Measurements from ENCODE around the gene SAFB. TPM values are rescaled to one million over a fixed set of nuclear protein-coding genes. Genes with fewer than 3 reads are reported as not detected.

SAFB gene
- total and polyA plus RNA-seq, 2 of the 4 experiments (the other 2 are of a cell fraction) = 18.5 to 41.2 TPM

DNA sequence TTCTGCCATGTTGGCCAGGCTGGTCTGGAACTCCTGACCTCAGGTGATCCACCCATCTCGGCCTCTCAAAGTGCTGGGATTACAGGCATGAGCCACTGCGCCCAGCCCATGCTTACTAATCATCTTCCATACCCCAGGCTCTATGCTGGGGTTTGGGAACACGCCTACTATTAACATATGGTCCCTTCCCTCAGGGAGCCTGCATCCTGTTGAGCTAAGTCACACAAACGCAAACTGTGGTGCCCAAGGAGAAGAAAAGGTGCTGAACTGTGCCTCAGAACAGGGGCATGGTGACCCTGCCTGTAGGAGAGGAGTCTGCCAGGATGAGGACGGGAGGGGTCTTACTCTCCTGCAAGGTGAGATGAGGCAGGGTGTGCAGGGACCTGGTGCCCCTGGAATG is 51.8 kb downstream of the SAFB start:
- Histone ChIP-seq H3K4me1 (ENCODE audit: control insufficient read depth, insufficient read depth, low read length) (peaks cover 5% of the 10 kb centered on the region), H3K4me2 (ENCODE audit: low read depth, low read length) (no peak overlapping the region), H3K14ac (replicated peaks; ENCODE audit: low read depth, low read length) (no peak overlapping the region), H3K4ac (ENCODE audit: low read depth, low read length) (no peak overlapping the region), H3K9me1 (ENCODE audit: insufficient read depth, low read length) (peaks cover 7% of the 10 kb centered on the region; the same call in 1 of the 2 replicates), H2BK5ac (ENCODE audit: low read depth, low read length, poor library complexity, severe bottlenecking) (no peak overlapping the region), H4K5ac (ENCODE audit: low read depth, low read length) (no peak overlapping the region), H3K27me3 (ENCODE audit: control insufficient read depth, insufficient read depth, low read length) (no peaks in the 10 kb centered on the region), H4K20me1 (ENCODE audit: insufficient read depth, low read length) (no peaks in the 10 kb centered on the region; the same call in 1 of the 2 replicates), H3K9me3 (ENCODE audit: control insufficient read depth, insufficient read depth, low read length) (no peaks in the 10 kb centered on the region), H4K8ac (ENCODE audit: low read depth in 2 of 2, low read length in 2 of 2) (no peak overlapping the region), H3K56ac (ENCODE audit: extremely low read depth, insufficient read depth, low read length) (no peak overlapping the region), H3K23ac (ENCODE audit: low read depth, low read length) (no peak overlapping the region), H3K4me3 (ENCODE audit: insufficient read depth, low read depth, low read length) (no peak overlapping the region), H2AFZ (replicated peaks; ENCODE audit: low read length, poor library complexity) (no peak overlapping the region), H2AK9ac (replicated peaks; ENCODE audit: low read depth, low read length, poor library complexity) (peak overlapping the region; percentile 76), H2BK120ac (ENCODE audit: low read depth, low read length) (no peak overlapping the region), H3K27ac (ENCODE audit: insufficient read depth, low read length) (no peak overlapping the region), H3K36me3 (ENCODE audit: control insufficient read depth, insufficient read depth, low read length) (peaks cover 10% of the 10 kb centered on the region), H3K18ac (ENCODE audit: low read depth, low read length) (no peak overlapping the region), H2AK5ac (ENCODE audit: low read depth, low read length) (no peak overlapping the region), H3K9ac (ENCODE audit: low read depth, low read length) (no peak overlapping the region), H2BK20ac (ENCODE audit: low read depth, low read length) (no peak overlapping the region), H4K91ac (ENCODE audit: insufficient read depth, low read depth, low read length) (no peak overlapping the region), H2BK15ac (ENCODE audit: low read depth, low read length) (no peak overlapping the region), H3K79me1 (ENCODE audit: low read depth in 1 of 2, low read length in 2 of 2) (peaks cover 7 to 9% of the 10 kb centered on the region in 2 experiments; a peak in 3 of 4 replicates)
- intact Hi-C loops (cut with micrococcal nuclease) (no loop called here), in situ Hi-C loops (cut with MboI; ENCODE audit: low sequenced_read_pairs) (no loop called here), dilution Hi-C loops (cut with HindIII; ENCODE audit: low sequenced_read_pairs, unreplicated experiment) (no loop called here)
- 100% methylated on average over 2 of the region's 5 CpGs; no CpG with 5 or more reads in 1 of the 2 experiments for WGBS, 2 experiments (ENCODE audit: extremely low coverage in 2 of 2, insufficient read length in 1 of 2)
- TF ChIP-seq MAFK (IDR thresholded peaks at IDR 0.05; ENCODE audit: low read depth, low read length) (no peak), BHLHE40 (IDR thresholded peaks at IDR 0.05; ENCODE audit: low read depth, low read length) (no peak), SMC3 (IDR thresholded peaks at IDR 0.05; ENCODE audit: low read depth, low read length) (no peak), NFE2L2 (IDR thresholded peaks at IDR 0.05; ENCODE audit: low read depth, low read length) (no peak), POLR2A (IDR thresholded peaks at IDR 0.05; ENCODE audit: low read depth, low read length) (no peak), CEBPB (IDR thresholded peaks at IDR 0.05; ENCODE audit: low read depth, low read length) (no peak), CHD1 (IDR thresholded peaks at IDR 0.05; ENCODE audit: low read depth, low read length) (no peak), MXI1 (IDR thresholded peaks at IDR 0.05; ENCODE audit: borderline replicate concordance, low read depth, low read length) (no peak), MAZ (IDR thresholded peaks at IDR 0.05; ENCODE audit: borderline replicate concordance, low read depth, low read length) (no peak), RFX5 (IDR thresholded peaks at IDR 0.05; ENCODE audit: low read depth, low read length) (no peak), RAD21 (IDR thresholded peaks at IDR 0.05; ENCODE audit: low read length) (no peak), RCOR1 (IDR thresholded peaks at IDR 0.05; ENCODE audit: insufficient replicate concordance, low read length) (no peak)
- CTCF ChIA-PET = no interaction called here
- POLR2A ChIA-PET (ENCODE audit: unreplicated experiment) = interaction anchor here (0.7 kb wide), 1 partner anchor 17 kb away, joined by 19 read pairs; no protein-coding TSS in a partner anchor
- ATAC-seq (ENCODE audit: low read depth) (no peak), DNase-seq (no peak)
- no TSS peak for BruUV-seq (replicated peaks)
